Activated naive CD8-positive, alpha-beta T cell treated with anti-CD3 and anti-CD28 coated beads, Interleukin-2, amount 50 U/mL, for 16 hours (primary cell): ENCODE measurements around the gene DEFB131B.
"Not testable (repeated sequence)": the region's sequence is repeated elsewhere in the genome, so short reads cannot be mapped to it uniquely, and the experiment has no call there.

Experiments used
- DNase-seq: peaks from one replicate; pipeline ENCODE4 v3.0.0-alpha.2; 2020; ENCODE audit warnings: low read depth, low spot score

The DEFB131B gene, protein sequence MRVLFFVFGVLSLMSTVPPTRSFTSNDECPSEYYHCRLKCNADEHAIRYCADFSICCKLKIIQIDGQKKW

DNA sequence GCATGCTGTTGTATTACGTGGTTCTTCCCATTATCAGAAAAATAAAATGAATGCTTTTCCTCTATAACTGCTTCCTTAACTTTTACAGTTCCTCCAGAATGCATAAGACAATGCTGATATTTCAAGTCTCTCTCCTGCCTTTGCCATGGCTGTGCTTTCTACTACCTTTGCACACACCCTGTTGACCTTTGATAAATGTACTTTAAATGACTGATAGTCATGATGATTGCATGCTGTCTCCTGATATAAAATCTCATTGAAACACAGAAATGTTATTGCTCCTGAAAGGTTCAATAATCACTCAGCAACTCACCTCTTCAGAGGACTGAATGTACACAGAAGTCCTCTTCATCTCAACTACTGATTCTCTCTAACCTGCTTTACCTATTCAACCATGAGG is at the start of gene DEFB131B:
DEFB131B (plus strand) TSS at position 395 of the 400 bp plus-strand sequence; CDS start at position 395, 0 bp downstream.
- not testable (repeated sequence) for DNase-seq

DNA sequence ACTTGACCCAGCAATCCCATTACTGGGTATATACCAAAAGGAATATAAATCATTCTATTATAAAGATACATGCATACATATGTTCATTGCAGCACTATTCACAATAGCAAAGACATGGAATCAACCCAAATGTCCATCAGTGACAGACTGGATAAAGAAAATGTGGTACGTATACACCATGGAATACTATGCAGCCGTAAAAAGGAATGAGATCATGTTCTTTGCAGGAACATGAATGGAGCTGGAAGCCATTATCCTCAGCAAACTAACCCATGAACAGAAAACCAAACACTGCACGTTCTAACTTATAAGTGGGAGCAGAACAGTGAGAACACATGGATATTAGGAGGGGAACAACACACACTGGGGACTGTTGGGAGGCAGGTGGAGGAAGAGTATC is 49.0 kb upstream of the DEFB131B start:
- not testable (repeated sequence) for DNase-seq

DNA sequence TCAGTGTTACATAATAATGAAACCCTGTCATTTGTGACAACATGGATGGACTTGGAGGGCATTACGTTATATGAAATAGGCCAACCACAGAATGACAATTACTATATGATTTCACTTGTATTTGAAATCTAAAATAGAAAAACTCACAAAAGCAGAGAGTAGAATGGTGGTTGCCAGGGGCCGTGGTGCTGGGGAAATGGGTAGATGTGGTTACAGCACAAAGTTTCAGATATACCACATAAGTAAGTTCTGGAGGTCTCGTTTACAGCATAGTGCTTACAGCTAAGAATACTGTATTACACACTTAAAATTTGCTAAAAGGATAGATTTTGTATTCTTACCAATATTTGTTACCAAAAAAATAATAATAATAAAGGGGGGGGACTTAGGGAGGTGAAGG is 48.6 kb upstream of the DEFB131B start:
- DNase-seq: not testable (repeated sequence)

DNA sequence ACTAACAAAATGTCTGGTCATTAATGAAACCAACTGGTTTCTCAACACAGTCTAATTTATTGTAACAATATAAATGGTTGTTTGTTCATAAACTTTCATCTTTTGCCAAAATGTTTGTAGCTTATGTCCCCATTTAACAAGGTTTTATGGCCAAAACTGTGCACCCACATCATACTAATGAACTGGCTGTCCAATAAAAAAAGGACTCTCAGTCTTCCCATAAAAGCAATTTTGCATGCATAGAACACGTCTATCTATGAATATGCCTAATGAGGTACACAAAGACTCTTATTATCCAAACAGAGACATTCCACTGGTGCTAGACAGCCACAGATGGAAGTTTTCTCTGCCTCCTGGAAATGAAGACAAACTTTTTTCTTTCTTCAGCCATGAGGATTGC is 45.4 kb upstream of the DEFB131B start, which contains the start of gene DEFB108B:
DEFB108B (plus strand) TSS at position 390 of the 400 bp plus-strand sequence; CDS start at position 390, 0 bp downstream.
- not testable (repeated sequence) for DNase-seq

DNA sequence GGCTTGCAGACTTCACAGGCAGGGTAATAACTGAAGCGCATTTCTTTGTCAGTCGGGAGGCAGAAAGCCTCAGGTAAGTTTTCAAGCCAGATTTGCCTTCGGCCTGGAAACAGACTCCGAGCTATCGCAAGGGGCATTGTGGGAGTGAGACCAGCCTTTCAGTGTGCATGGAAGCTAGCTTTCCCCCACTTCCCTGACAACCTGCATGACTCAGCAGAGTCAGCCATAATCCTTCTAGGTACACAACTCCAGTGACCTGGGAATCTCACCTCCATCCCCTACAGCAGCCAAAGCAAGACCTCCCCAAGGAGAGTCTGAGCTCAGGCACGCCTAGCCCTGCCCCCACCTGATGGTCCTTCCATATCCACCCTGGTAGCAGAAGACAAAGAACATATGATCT is 35.5 kb upstream of the DEFB131B start:
- DNase-seq: not testable (repeated sequence)

DNA sequence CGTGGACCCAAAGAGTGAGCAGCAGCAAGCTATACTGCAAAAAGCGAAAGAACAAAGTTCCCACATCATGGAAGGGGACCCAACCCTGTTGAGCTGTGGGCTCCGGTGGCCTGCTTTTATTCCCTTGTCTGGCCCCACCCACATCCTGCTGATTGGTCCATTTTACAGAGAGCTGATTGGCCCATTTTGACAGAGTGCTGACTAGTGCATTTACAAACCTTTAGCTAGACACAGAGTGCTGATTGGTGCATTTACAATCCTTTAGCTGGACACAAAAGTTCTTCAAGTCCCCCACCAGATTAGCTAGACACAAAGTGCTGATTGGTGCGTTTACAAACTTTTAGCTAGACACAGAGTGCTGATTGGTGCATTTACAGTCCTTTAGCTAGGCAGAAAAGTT is 34.9 kb upstream of the DEFB131B start:
- not testable (repeated sequence) for DNase-seq

DNA sequence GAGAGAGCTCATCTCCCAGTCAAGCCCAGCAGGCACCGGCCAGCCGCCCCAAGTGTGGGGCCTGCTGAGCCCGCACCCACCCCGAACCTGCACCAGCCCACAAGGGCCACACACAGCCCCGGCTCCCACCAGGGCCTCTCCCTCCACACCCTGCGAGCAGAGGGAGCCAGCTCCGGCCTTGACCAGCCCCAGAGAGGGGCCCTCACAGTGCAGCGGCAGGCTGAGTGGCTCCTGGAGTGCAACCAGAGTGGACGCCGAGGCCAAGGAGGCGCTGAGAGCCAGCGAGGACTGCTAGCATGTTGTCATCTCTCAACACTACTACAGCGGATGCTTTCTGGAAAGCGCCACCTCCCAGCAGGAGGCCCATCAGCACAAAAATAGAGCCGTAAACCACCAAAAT is 34.4 kb upstream of the DEFB131B start:
- no peak for DNase-seq

DNA sequence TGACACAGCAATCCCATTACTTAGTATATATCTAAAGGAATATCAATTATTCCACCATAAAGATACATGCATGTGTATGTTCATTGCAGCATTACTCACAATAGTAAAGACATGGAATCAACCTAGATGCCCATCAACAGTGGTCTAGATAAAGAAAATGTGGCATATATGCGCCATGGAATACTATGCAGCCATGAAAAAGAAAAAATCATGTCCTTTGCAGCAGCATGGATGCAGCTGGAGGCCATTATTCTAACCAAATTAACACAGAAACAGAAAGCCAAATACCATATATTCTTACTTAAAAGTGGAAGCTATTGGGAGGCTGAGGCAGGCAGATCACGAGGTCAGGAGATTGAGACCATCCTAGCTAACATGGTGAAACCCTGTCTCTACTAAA is 24.4 kb upstream of the DEFB131B start:
- DNase-seq: not testable (repeated sequence)

DNA sequence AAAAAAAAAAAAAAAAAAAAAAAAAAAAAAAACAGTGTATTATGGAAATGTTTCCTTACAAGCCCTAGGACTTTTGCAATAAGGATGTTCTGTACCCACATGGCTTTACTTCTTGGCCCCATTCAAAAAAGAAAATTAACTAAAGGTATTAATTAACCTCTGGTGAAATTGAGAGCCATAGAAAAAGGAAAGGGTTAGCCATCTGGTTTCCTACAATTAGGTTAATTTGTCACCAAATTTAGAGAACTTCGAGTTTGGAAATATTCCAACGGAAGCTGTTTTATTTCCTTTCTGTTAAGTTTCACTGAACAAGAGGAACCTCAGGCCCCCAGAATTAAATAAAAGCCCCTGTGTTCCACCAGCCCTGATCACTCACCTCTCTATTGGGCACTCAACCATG is 22.4 kb upstream of the DEFB131B start:
- not testable (repeated sequence) for DNase-seq

DNA sequence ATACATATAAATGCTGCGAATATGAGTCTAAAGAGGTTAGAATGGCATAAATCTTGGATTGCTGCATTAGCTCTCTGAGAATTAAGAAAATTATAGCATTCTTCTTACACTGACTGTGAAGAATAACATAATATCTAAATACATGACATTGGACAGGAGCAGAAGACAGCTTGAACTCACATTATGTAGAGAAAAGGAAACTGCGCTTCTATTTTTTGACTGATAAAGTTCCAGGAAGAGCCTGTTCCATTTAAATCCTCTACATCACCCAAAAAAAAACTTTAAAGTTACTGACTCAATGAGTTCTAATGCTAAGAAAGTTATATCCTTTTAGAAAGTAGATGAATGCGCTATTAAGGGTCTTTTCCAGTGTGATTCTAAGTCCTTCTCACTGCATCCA is 17.4 kb upstream of the DEFB131B start:
- not testable (repeated sequence) for DNase-seq

DNA sequence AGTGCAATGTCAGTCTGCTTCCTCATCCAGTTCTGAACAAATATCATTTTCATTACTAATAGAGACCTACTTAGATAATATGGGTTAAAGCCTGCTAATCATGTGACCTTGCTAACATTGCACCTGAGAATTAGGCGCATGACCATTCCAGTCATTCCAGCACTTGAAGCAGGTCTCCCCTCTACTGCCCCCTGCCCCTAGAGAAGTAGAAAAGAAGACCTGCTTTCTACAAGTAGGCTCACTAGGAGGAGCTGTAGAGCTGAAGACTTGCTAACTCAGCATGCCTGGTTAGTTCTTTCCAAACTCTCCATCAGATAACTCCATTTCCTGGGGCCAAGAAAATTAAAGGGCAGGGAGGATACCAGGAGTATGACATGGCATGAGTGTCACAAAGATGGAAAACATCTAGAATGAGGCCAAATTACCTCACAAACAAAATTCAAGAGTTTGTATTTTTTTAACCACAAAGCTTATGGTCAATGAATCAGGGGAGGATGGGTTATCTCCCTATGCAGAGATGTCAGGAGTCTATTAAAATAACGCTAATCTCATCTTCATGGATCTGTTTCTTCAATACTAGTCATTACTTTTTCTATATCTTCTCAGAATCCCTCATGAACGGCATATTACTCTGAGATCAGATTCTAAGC is 14.2 kb upstream of the DEFB131B start:
- DNase-seq: not testable (repeated sequence)

DNA sequence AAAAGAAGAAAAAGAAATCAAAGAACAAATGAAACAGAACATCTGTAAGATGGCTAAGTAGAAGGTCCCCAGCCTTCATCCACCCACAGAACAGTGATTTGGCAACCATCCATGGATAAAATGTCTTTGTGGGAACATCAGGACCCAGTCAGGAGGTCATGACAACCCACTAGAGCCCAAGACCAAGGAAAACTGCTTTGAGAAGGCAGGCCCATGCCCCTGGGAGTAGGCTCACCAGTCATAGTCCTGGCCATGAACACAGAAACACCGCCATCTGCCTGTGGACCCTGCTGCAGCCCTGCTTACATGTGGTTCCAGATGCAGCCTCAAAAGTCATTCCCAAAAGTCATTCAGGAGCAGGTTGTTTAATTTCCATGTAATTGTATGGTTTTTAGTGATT is 11.0 kb upstream of the DEFB131B start:
- not testable (repeated sequence) for DNase-seq

DNA sequence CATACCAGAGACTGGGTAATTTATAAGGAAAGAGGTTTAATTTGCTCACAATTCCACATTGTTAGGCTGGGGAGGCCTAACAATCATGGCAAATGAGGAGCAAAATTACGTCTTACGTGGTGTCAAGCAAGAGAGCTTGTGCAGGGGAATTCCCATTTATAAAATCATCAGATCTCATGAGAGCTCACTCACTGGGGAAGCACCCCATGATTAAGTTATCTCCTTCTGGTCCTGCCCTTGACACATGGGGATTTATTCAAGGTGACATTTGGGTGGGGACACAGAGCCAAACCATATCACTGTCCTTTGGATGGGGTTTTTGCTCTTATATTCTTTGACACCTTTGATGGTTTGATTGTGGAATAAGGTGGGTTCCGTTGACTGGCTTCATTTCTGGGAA is 8.3 kb upstream of the DEFB131B start:
- not testable (repeated sequence) for DNase-seq

DNA sequence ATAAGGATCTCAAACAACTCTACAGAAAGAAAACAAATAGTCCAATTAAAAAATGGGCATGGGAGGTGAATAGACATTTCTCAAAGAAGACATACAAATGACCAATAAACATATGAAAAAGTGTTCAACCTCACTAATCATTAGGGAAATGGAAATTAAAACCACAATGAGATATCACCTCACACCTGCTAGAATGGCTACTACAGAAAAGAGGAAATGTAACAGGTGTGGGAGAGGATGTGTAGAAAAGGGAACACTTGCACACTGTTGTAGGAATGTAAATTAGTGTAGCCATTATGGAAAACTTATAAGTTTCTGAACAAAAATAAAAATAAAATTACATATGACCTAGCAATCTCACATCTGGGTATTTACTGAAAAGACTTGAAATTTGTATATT is 7.6 kb upstream of the DEFB131B start:
- DNase-seq: not testable (repeated sequence)

DNA sequence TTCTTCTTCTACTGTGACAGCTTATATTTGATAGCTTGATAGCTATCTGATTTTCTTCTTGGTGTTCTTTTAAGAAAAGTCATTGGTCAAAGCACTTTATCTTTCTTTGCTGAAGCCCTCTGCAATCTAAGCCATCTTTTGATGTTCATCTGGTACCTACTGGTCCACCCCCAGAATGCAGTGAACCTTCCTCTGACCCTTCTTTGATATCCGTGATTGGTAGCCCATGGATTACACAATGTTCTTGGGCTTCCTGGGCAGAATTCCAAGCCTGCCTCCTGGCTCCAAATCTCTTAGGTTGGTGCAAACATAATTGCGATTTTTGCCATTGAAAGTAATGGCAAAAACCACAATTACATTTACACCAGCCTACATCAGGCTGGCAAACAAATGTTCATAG is 2.0 kb upstream of the DEFB131B start:
- not testable (repeated sequence) for DNase-seq

DNA sequence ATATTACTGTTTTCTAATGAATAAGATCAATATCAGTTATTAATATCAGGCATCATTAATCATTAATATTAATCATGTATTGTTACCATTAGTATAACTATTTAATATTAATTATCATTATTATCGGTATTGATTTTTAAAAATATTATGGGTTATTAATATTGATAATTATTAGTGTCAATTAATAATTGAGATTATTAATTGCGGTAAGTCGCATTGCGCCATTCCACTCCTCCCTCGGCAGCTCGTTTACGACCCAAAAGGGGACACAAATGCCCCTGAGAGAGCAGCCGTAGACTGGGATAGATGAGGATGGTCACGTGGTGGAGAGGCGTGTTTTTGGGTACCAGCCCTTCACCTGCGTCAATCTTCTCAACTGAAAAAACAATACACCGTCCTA is 7.6 kb downstream of the DEFB131B start:
- DNase-seq: not testable (repeated sequence)

DNA sequence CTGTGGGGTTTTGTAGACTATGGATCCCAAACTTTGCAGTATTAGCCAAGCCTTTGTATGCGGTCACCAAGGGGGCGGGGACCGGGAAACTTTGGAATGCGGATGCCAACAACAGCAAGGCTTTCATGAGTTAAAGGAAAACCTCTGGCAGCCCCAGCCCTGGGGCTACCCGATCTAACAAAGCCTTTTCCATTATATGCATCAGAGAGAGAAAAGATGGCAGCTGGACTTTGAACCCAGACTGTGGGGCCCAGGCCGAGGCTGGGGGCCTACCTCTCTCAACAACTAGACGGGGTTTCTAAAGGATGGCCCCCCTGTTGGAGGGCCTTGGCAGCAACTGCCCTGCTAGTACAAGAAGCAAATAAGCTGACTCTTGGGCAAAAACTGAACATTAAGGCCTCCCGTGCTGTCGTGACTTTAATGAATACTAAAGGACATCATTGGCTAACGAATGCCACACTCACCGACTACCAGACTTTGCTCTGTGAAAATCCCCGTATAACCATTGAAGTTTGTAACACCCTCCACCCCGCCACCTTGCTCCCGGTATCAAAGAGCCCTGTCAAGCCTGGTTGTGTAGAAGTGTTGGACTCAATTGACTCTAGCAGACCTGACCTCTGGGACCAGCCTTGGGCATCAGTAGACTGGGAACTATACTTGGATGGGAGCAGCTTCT is 10.2 kb downstream of the DEFB131B start:
- DNase-seq: not testable (repeated sequence)

DNA sequence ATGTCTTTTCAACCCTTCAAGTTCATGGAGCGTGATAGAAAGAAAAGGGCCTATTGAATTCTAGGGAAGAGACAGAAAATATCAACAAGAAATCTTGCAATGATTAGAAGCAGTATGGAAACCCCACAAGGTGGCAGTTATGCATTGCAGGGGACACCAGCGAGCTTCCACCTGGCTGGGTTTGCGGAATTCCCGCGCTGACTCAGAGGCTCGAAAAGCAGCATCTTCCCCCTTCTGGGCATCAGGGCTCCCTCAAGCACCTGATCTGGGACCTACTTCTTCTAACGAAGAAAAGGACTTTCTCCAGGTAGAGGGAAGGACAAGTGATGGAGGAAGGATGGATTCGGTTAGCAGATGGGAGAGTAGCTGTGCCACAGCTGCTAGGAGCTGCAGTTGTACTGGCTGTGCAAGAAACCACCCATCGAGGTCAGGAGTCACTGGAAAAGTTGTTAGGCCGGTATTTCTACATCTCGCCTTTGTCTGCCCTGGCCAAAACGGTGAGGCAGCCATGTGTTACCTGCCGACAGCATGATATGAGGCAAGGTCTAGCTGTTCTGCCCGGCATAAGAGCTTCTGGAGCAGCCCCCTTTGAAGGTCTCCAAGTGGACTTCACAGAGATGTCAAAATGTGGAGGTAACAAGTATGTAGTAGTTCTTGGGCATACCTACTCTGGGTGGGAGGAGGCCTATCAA is 11.1 kb downstream of the DEFB131B start:
- not testable (repeated sequence) for DNase-seq

DNA sequence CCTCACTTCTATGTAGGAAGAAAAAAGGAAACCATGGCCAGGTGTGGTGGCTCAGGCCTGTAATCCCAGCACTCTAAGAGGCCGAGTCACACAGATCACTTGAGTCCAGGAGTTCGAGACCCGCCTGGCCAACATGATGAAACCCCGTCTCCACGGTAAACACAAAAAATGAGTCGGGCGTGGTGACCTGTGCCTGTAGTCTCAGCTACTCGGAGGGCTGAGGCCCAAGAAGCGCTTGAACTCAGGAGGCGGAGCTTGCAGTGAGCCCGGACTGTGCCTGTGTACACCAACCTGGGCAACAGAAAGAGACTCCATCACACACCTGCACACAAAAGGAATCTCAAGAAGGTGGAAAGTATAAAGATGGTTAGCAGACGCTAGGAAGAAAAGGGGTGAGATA is 17.7 kb downstream of the DEFB131B start:
- no peak for DNase-seq

DNA sequence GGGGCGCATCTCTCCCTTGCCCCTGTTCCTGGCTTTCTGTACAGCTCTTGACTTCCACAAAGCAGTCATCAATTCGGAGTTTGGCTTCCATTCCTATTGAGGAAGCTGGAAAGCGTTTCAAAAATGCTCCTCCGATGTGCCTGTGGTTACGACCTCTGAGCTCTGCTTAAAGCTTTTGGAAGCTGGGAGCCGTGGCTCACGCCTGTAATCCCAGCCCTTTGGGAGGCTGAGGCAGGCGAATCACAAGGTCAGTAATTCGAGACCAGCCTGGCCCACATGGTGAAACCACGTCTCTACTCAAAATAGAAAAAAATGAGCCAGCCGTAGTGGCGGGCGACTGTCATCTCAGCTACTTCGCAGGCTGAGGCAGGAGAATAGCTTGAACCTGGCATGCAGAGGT is 22.9 kb downstream of the DEFB131B start:
- DNase-seq: not testable (repeated sequence)

DNA sequence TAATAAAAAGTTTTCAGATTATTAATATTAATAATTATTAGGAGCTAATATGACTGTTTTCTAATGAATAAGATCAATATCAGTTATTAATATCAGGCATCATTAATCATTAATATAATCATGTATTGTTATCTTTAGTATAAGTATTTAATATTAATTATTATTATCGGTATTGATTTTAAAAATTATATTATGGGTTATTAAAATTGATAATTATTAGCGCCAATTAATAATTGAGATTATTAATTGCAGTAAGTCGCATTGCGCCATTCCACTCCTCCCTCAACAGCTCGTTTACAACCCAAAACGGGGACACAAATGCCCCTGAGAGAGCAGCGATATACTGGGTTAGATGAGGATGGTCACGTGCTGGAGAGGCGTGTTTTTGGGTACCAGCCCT is 30.0 kb downstream of the DEFB131B start:
- no peak for DNase-seq

DNA sequence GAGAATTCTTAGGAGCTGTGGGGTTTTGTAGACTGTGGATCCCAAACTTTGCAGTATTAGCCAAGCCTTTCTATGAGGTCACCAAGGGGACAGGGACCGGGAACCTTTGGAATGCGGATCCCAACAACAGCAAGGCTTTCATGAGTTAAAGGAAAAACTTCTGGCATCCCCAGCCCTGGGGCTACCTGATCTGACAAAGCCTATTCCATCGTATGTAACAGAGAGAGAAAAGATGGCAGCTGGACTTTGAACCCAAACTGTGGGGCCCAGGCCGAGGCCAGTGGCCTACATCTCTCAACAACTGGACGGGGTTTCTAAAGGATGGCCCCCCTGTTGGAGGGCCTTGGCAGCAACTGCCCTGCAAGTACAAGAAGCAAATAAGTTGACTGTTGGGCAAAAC is 32.5 kb downstream of the DEFB131B start:
- not testable (repeated sequence) for DNase-seq
